Measurements from ENCODE around the gene ARHGAP6. TPM values are rescaled to one million over a fixed set of nuclear protein-coding genes. Genes with fewer than 3 reads are reported as not detected.

Gene ARHGAP6
- polyA plus RNA-seq, 4 donors, result 10.1 to 16.8 (median 15.0) TPM

- DNase-seq (ENCODE audit: low read depth in 4 of 4, low spot score in 3 of 4), result no peak
These were observed 199.9 kb downstream of the ARHGAP6 start for GRCh38 chrX:11465648-11466411.

GRCh38 chrX:11464836-11465463, 200.8 kb downstream of the ARHGAP6 start:
- DNase-seq (ENCODE audit: low read depth in 4 of 4, low spot score in 3 of 4), result no peak

GRCh38 chrX:11464380-11464779, 201.3 kb downstream of the ARHGAP6 start:
- no peak for DNase-seq (ENCODE audit: low read depth in 4 of 4, low spot score in 3 of 4)

- no peak for DNase-seq (ENCODE audit: low read depth in 4 of 4, low spot score in 3 of 4)
These were observed 203.1 kb downstream of the ARHGAP6 start for GRCh38 chrX:11462648-11463047.

- no peak for DNase-seq (ENCODE audit: low read depth in 4 of 4, low spot score in 3 of 4)
These were observed 203.6 kb downstream of the ARHGAP6 start for GRCh38 chrX:11462136-11462535.

GRCh38 chrX:11461201-11462001, 204.3 kb downstream of the ARHGAP6 start:
- no peak for DNase-seq (ENCODE audit: low read depth in 4 of 4, low spot score in 3 of 4)

- no peak for DNase-seq (ENCODE audit: low read depth in 4 of 4, low spot score in 3 of 4)
These were observed 205.4 kb downstream of the ARHGAP6 start for GRCh38 chrX:11460347-11460746.

- DNase-seq (ENCODE audit: low read depth in 4 of 4, low spot score in 3 of 4), result no peak
These were observed 207.6 kb downstream of the ARHGAP6 start for GRCh38 chrX:11458170-11458569.

GRCh38 chrX:11451151-11451550, 214.6 kb downstream of the ARHGAP6 start:
- DNase-seq (ENCODE audit: low read depth in 4 of 4, low spot score in 3 of 4), result no peak

GRCh38 chrX:11450354-11450753, 215.4 kb downstream of the ARHGAP6 start:
- no peak for DNase-seq (ENCODE audit: low read depth in 4 of 4, low spot score in 3 of 4)

GRCh38 chrX:11449613-11450012, 216.1 kb downstream of the ARHGAP6 start:
- no peak for DNase-seq (ENCODE audit: low read depth in 4 of 4, low spot score in 3 of 4)

GRCh38 chrX:11447418-11447817, 218.3 kb downstream of the ARHGAP6 start:
- no peak for DNase-seq (ENCODE audit: low read depth in 4 of 4, low spot score in 3 of 4)

GRCh38 chrX:11446949-11447348, 218.8 kb downstream of the ARHGAP6 start:
- DNase-seq (ENCODE audit: low read depth in 4 of 4, low spot score in 3 of 4), result no peak

GRCh38 chrX:11446336-11446735, 219.4 kb downstream of the ARHGAP6 start:
- DNase-seq (ENCODE audit: low read depth in 4 of 4, low spot score in 3 of 4), result no peak

- no peak for DNase-seq (ENCODE audit: low read depth in 4 of 4, low spot score in 3 of 4)
These were observed 220.2 kb downstream of the ARHGAP6 start for GRCh38 chrX:11445540-11445939.

GRCh38 chrX:11444052-11444451, 221.7 kb downstream of the ARHGAP6 start:
- DNase-seq (ENCODE audit: low read depth in 4 of 4, low spot score in 3 of 4), result no peak

GRCh38 chrX:11439846-11440245, 225.9 kb downstream of the ARHGAP6 start:
- no peak for DNase-seq (ENCODE audit: low read depth in 4 of 4, low spot score in 3 of 4)

GRCh38 chrX:11438767-11439166, 227.0 kb downstream of the ARHGAP6 start:
- no peak for DNase-seq (ENCODE audit: low read depth in 4 of 4, low spot score in 3 of 4)

- DNase-seq (ENCODE audit: low read depth in 4 of 4, low spot score in 3 of 4), result no peak
These were observed 227.4 kb downstream of the ARHGAP6 start for GRCh38 chrX:11438380-11438723.

- no peak for DNase-seq (ENCODE audit: low read depth in 4 of 4, low spot score in 3 of 4)
These were observed 227.9 kb downstream of the ARHGAP6 start for GRCh38 chrX:11437642-11438379.

- DNase-seq (ENCODE audit: low read depth in 4 of 4, low spot score in 3 of 4), result no peak
These were observed 230.2 kb downstream of the ARHGAP6 start for GRCh38 chrX:11435568-11435967.

Measured in left renal pelvis (tissue), 4 donors.